Central memory CD4-positive, alpha-beta T cell (primary cell): Measurements from ENCODE around the gene MANSC4.

Experiments
- DNase-seq: peaks from one replicate; pipeline ENCODE4 v3.0.0; 2022

The MANSC4 gene

DNA sequence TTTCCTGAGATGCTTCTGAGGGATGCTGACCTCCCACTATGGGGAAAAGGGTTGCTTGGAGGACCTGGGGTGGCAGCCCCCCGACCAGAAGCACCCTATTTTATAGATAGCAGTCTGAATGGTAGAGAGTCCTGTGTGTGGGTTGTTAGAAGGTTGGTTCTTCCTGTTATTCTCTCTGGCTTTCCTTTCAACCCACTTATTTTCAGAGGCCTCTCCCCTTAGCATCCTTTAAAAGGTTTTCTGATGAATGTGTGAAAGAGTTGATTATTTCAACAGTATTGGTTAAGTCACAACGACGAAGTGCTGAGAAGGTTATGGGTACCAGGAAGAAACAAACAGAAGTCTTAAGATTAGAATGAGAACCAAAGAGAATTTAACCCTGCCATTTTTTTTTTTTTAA, 20.8 kb upstream of the MANSC4 start:
- DNase-seq: no peak

DNA sequence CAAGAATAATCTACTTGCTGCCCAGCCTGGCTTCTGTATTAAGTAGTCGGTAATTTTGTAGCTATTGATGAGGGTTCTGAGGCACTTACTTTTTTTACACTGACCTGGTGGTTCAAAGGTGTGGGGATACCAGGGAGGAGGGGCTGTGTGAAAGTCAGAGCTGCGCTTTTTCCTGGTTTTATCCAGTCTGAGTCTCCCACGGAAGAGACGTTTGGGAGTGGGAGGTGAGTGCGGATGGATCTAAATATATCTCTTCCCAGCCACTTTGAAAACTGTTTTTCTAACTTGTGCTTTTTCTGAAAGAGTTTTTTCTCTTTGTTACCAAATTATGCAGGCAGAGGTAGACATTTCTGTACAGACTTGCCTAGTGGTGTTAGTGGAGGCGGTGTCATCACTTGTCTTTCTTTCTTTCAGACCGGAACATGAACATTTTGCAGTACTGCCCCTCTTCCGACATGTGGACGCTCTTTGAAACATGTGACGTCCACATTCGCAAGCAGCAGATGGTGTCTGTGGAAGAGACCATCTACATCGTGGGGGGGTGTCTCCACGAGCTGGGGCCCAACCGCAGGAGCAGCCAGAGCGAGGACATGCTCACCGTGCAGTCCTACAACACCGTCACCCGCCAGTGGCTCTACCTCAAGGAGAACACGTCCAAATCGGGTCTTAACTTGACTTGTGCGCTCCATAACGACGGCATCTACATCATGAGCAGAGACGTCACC, 17.4 kb upstream of the MANSC4 start:
- no peak for DNase-seq

DNA sequence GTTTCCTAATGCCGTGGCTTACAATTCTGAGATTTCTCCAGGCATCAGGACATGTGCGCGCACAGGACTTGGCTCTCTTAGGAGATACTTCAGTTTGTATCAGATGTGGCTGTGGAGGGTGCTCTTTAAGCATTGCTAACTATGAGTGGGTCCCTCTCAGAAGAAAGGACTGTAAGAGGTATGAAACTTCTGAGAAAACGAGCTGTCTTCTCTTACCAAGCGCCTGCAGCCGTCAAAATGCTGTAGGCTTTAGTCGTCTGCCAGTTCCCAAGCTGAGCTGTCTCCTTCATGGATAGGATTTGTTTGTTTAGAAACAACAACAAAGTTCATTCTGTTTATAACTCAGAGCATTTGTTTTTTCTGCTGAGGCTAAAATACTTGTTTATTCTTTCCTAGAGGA, 16.1 kb upstream of the MANSC4 start:
- no peak for DNase-seq

DNA sequence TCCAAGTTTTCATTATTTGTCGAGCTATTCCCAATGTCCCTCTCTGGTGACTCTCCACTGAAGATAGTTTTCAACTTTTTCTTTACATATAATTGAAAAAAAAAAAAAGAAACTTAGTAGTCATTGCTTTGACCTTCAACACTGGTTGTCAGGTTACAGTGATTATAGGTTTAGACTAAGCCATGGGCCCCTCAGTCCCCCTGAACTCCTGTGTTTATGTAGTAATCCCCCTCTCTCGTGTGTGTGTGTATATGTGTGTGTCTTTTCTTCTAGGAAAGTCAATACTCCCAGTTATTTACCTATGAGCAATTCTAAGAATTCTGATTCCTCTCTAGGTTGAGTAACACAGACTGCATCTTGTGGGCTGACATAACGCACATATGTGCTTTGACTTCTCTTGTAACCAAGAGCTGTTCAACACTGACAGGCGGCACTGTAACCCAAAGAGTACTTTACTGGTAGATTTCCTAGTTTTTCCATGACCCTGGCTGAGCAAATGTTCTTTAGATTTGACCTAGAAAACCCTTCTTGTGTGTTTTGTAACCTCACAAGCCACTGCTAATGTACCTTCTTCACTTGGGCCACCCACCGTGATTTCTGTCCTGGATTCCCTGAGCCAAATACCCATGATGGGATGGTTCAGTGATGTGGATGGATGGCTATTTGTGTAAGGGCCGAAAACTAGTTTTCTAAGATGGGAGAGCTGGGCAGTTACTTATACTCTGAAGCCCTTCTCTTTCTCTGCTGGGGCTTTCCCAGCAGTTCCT, 15.0 kb upstream of the MANSC4 start:
- DNase-seq: no peak

DNA sequence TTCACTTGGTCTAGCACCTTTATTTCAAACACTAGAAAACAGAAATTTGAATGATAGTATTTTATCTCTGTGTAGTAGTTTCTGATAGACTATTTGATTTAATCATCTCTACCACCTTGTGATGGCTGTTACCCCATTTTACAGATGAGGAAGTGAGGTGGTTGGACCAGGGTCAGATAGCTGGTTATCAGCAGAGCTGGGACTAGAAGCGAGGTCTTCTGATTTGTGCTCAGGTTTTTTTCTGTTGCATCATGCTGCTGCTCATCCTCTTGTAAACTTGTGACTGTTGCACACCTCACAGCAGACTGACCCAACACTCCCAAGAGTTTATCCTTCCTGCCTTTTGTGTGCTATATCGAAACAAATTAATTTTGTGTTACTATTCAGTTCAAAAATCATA, 10.1 kb upstream of the MANSC4 start:
- no peak for DNase-seq

DNA sequence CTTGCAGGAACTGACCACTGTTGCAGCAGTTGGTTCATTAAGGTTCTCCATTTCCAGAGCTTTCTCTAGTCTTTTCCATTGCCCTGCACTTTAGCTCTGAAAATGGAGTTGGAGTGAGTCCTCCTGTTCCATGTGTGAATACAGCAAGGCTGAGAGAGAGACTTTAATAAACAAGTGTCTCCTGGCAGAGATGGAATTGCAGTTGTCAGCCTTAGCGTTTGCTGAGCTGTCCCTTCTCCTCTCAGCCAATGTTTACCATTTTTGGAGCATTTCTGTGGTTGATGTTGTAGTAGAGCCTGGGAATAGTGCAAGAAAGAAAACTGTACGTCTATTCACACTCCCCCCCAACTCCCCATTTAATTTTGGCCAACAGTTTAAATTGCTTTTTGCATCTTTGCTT, 7.5 kb upstream of the MANSC4 start:
- no peak for DNase-seq

DNA sequence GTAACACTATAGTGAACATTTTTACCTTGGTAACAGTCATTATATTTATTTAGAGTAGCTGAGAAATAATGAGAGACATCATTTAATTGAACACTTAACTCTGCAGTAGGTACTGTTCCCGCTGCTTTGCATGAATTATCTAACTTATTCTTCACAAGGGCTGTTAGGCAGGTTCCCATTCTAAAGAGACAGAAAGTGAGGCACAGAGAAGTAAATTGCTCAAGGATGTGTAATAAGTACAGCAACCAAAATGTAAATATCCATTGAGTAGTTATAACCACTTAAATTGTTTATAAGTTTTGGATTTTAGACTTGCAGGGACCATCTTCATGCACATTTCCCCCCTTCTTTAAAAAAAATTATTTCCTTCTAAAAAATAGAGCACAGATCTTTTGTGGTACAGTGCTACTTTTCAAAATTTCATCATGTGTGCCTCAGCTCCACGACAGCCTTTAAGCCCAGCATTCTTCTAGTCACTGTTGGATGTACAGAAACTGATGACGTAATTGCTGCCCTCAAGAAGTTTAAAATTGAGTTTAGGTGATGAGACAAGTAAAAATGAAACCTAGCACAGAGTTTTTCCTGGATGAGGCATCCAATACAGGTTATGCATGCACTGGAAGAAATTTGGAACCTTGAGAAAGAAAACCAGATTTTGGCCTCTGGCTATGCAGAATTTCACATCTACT, 6.0 kb upstream of the MANSC4 start:
- DNase-seq: no peak

DNA sequence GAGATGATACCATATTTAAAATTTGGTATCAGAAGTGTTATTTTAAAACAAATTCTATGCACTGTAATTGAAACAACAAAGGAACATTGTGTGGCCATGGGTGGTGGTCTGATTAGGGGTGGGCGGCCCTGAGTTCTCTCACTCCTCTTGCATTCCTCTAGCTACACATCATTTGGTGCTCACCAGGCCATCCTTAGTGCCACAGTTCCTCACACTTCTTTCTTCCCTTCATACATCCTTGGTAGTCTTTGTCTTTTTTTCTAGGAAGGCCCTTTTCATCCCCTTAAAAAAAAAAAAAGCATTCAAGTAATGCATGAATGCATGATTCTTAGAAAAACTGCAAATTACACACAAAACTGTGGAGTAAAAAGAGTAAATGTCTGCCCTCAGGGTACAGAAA, 2.4 kb upstream of the MANSC4 start:
- DNase-seq: no peak

DNA sequence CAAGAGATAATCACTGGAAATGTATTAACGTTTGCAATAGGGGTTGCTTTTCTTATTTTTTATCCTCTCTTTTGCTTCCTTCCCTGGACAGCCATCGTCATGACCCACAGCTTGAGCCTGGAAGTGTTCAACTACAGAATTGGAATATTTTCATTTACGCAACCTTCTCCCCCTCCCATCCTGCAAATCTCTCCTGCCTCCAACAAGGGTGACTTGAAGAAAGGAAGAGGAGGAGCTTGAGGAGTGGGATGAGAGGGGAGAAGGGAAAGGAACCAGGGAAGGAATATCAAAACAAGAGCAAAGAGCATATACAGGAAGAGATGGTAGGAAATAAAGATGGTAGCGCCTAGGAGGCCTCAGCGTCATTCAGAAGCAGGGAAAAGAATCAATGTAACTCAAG, 1.6 kb upstream of the MANSC4 start:
- no peak for DNase-seq

DNA sequence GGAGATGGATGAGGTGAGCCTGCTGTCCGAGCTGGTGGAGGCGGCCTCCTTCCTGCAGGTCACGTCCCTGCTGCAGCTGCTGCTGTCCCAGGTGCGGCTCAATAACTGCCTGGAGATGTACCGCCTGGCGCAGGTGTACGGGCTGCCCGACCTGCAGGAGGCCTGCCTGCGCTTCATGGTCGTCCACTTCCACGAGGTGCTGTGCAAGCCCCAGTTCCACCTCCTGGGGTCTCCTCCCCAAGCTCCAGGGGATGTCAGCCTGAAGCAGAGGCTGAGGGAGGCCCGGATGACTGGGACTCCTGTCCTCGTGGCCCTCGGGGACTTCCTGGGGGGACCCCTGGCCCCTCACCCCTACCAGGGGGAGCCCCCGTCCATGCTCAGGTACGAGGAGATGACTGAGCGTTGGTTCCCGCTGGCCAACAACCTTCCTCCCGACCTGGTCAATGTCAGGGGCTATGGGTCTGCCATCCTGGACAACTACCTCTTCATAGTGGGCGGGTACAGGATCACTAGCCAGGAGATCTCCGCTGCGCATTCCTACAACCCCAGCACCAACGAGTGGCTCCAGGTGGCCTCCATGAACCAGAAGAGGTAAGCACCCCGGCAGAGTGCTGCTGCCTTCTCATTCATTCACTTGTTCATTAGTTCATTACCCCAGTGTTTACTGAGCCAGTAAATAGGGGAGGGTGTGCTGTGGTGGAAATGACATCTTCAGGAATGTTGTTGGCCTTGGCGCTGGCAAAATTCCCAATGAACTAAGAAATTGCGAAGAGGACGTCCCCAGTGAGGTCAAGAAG, 774 bp upstream of the MANSC4 start:
- DNase-seq: no peak

DNA sequence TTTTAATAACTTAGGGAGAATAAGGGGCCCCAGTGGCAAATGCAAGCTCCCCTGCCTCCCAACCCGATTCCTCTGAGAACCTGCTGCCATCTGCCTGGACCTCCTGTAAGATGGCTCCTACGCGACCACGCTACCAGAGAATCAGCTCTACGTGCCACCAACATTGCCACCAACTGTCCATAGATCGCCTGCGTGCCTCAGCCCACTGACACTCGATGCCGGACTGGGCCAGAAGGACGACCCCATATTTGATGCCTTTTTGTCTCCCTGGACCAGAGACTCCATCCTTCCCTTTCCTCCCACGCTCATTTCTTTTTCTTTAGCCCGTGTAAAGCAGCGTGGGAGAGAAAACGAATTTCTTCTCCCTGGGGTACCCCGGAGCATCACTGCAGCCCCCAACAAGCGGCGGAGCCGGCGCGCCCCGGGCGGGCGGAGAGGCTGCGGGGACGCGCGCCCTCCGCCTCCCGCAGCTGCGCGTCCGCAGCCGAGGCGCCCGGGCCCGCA, 568 bp downstream of the MANSC4 start:
- no peak for DNase-seq

DNA sequence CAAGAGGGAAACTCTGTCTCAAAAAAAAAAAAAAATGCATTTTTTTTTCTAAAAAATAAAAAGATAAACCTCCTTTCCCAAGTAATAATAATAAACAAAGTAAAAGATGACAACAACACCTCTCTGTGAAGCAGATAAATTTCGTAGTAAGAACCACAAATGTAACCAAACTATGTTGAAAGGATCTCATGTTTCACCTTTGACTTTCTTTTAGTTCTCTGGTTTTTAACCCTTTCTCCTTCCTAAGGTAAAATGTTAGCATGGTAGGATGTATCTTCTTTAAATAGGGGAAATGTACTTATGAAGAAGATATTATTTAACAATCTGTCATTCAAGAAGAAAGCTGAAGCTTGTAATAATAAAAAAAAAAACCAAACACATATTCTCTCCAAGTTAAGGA, 1.8 kb downstream of the MANSC4 start:
- DNase-seq: no peak

DNA sequence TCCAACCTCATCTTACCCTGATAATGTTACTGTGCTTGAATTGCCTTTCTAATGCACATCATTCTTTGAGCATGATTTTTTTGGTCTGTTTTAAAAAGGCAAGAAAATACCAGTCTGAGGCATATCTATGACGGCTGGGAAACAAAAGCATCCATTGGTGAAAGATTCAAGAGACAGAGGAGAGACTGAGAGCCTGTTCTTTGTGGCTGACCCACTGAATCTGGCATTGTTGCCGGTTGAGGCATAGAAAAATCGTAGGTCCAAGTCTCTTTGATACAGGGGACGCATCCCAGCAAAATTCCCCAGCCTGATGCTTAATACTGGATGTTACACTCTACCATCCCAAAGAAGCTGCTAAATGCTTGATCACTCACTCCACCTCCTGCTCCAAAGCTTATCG, 2.9 kb downstream of the MANSC4 start:
- no peak for DNase-seq

DNA sequence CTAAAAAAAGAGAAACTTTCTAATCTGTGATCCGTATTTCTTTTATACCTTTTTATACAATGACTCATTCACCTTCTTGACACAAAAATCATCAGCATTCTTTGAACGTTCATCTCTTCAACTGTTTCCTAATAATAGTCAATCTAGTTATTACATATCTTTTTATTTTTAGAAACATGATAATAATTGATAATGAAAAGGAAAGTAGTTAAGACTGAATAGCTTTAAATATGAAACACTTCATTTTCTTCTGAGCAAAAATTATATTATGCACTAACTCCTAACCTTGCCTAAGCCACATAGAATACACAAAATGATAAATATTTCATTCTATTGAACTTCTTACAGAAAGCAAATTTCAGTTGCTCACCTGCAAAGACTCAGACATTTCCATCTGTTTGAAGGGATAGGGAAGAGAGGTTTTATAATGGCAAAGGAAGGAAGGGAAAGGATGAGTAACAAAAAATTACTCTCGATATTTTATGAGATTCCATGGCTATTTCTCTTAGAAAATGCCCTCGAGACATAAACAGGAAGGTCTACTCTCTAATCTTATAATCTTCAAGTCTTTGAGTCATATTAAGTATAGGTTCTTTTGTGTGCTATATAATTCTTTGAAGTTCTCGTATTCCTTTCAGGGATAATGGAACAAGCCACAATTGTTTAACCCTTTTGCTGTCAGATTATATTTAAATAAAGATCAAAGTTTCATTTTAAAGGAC, 7.5 kb downstream of the MANSC4 start:
- no peak for DNase-seq

DNA sequence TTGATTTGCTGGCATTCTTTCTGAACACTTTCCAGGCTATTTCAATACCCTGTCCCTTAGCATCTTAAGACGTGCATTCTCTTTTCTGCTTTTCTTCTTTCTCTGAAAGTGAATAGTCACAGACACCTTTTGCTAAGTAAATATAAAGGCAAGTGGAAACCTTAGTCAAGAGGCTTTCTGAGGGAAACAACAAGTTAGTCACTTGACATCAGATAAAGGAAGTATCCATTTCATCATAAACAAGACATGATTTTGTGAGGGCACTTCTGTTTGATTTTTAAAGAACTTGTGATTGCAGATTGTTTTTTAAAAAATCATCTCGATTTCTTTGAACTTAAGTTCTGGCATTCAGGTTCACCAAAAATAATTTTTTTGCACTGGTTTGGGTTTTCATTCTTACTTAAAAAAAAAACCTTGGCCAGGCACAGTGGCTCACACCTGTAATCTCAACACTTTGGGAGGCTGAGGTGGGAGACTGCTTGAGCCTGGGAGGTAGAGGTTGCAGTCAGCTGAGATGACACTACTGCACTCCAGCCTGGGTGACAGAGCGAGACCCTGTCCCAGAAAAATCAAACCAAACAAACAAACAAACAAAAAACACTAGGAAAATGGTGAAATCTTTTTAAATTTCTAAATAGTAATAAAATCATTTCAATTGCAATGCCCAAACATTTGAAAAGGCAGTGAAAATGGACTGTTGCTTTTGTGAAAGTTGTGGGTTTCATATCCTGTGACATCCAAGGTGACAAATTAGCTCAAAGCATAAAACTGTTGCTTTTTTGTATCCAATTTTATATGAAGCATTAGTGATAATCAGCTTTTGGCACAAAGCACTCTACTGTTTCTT, 8.3 kb downstream of the MANSC4 start:
- no peak for DNase-seq

DNA sequence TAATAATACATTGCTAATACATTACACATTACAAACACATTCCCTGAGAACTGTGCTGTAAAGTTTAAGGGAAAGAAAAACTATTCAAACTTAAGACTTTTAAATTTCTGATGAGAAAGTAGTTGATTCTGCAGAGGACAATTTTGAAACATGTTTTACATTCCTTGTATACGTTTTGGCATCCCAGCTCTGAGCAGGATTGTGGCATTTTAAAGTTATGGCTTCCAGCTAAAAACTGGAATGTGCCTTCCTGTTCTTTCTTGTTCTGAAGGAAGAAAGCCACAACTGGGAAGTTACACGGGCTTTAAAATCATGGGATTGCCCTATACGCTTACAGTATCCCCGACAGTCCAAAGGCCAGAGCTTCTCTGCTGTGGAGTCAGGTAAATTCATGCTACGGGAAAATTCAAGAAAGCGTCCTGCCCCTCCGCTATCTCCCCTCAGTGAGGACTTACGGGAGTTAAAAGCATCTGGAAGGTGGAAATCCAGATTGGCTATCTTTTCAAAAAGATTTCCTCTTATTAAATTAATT, 10.8 kb downstream of the MANSC4 start:
- DNase-seq: no peak

DNA sequence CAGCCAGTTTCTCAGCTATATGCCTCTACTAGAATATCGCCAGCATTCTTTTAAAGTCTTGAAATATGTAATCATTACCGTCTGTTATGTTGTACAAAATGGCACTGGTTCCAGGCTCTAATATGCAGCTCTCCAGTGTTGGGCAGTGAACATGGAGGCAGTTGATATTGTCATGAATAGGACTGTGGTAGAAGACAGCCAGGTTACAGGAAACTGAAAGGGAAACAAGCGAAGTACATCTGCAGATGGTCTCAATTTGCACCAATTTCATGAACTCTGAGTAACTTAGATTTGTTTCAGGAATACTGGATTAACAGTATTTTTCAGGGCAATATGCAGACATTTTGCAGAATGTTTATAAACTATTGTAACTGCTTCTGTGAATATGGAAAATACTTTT, 13.4 kb downstream of the MANSC4 start:
- no peak for DNase-seq

DNA sequence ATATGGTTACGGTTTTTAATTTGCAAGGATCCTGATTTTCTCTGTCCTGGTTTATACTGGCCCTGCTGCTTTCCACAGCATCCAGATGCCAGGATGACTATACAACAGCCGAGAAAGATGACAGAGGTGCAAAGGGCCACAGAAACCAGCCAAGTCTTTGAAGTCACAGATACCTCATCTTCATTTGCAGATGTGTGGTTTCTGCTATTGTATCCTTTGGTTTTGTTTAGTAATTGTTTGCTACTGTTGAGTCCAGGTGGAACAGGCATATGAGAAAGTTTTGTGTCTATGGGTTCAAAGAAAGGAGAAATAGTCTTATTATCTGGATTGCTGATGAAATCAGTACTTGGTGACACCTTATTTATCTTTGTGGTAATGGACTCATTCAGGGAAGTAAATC, 17.3 kb downstream of the MANSC4 start:
- no peak for DNase-seq

DNA sequence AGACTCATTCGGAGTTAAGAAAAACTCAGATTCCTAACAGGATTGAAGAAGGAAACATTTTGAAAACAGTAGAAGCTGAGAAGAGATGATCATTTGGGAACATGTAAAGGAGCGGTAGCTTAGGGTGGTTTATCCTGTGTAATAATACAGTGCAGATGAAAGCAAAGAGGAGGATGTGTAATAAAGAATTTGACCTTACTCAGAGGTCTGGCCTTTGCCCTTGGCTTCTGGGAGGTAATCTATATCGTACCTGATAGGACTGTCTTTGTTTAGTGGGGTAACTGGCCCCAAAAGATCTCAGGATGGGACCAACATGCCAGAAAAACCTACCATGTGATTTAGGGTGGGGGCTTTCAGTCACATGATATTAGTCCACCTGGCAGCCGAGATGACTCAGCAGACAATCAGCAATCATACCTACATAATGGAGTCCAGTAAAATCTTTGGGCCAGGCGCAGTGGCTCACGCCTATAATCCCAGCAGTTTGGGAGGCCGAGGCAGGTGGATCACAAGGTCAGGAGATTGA, 23.3 kb downstream of the MANSC4 start:
- DNase-seq: no peak

DNA sequence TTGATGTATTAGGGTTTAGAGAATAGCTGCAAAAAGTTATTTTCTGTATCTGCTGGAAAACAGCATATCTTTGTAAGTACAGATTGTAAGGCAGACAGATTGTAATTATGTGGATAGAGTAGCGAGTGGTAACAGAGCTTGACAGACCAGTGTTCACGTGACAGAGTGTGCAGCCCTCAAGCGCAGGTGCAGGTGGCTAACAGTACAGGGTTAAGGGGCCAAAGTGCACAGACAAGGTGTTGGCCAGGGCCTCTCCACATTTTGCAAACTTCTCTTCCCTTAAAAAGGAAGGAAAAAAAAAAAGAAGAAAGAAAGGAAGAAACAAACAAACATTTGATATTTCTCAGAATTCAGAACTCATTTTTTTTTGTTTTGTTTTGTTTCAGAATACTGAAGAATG, 25.2 kb downstream of the MANSC4 start:
- DNase-seq: no peak
